ENCODE measurements around the gene TALDO1. TPM values are rescaled to one million over a fixed set of nuclear protein-coding genes. Genes with fewer than 3 reads are reported as not detected.
A peak's percentile ranks its signal among the peaks of the same experiment; 100 is the strongest.

TALDO1 gene
- total RNA-seq, 1 experiment from 2014 or later: 268 TPM

GRCh38 chr11:813456-814096 lies 66.3 kb downstream of the TALDO1 start:
- Histone ChIP-seq H2BK20ac (ENCODE audit: low read depth, low read length, poor library complexity, severe bottlenecking) (no peak overlapping the region), H3K4ac (ENCODE audit: low read depth, low read length) (no peak overlapping the region), H3T11ph (ENCODE audit: low read length) (no peak overlapping the region), H3K4me2 (ENCODE audit: insufficient read depth, insufficient read length, low read length) (no peak overlapping the region), H3K56ac (ENCODE audit: insufficient read length, low read depth, low read length) (no peak overlapping the region), H4K8ac (replicated peaks; ENCODE audit: insufficient read length, low read depth, low read length) (no peak overlapping the region), H2BK12ac (ENCODE audit: insufficient read length, low read depth, low read length) (no peak overlapping the region), H3K23me2 (ENCODE audit: insufficient read length, low read depth, low read length, poor library complexity, severe bottlenecking) (peaks cover 12% of the 10 kb centered on the region), H3K27ac (ENCODE audit: insufficient read length, low read depth, low read length) (no peak overlapping the region), H2BK15ac (ENCODE audit: low read depth, low read length) (no peak overlapping the region), H3K9ac (ENCODE audit: extremely low read depth, insufficient read length, low read length) (no peak overlapping the region), H3K23ac (ENCODE audit: insufficient read length, low read depth, low read length) (no peak overlapping the region), H2AFZ (ENCODE audit: low read length) (no peak overlapping the region), H2BK5ac (ENCODE audit: insufficient read length, low read length) (no peak overlapping the region), H2BK120ac (ENCODE audit: low read depth, low read length, poor library complexity, severe bottlenecking) (no peak overlapping the region), H3K79me1 (ENCODE audit: insufficient read depth, low read depth, low read length, poor library complexity, severe bottlenecking) (peaks cover 9% of the 10 kb centered on the region), H3K18ac (ENCODE audit: insufficient read length, low read depth, low read length) (no peak overlapping the region), H3K9me3 (ENCODE audit: control insufficient read depth, low read depth, low read length) (no peaks in the 10 kb centered on the region), H4K5ac (ENCODE audit: insufficient read length, low read depth, low read length) (no peak overlapping the region), H3K79me2 (ENCODE audit: insufficient read depth, low read length) (peaks cover 10% of the 10 kb centered on the region; the same call in 1 of the 2 replicates), H3K27me3 (ENCODE audit: insufficient read depth, low read length) (no peaks in the 10 kb centered on the region), H4K20me1 (ENCODE audit: control insufficient read depth, insufficient read depth, insufficient read length) (no peaks in the 10 kb centered on the region), H2AK5ac (ENCODE audit: insufficient read length, low read length) (no peak overlapping the region), H3K4me1 (ENCODE audit: insufficient read depth, low read length) (no peaks in the 10 kb centered on the region), H4K91ac (ENCODE audit: insufficient read length, low read depth, low read length) (no peak overlapping the region), H3K14ac (ENCODE audit: insufficient read depth, low read length) (no peak overlapping the region)
- H3K4me3 Mint-ChIP-seq: no peak overlapping the region
- peaks cover 29 to 40% (median 30%) of the 10 kb centered on the region in 3 experiments for H3K36me3 Mint-ChIP-seq (ENCODE audit: insufficient read depth in 1 of 3, low read depth in 3 of 3)
- H3K27ac Mint-ChIP-seq: peak overlapping the region in 2 of 3 experiments; percentile 13 to 91; a peak in 3 of 7 replicates
- H3K27me3 Mint-ChIP-seq (ENCODE audit: low read depth): peaks cover 1% of the 10 kb centered on the region; the same call in 1 of the 2 replicates
- DNase-seq: no peak
- H3K9me3 Mint-ChIP-seq: no peaks in the 10 kb centered on the region
- peaks cover 15 to 37% of the 10 kb centered on the region in 2 experiments for H3K4me1 Mint-ChIP-seq
- no CpG with 5 or more reads among the region's 9 CpGs for WGBS (ENCODE audit: extremely low coverage, insufficient read length, low lambda C conversion rate)
- no peak for TF ChIP-seq CTCF (conservative IDR thresholded peaks at IDR 0.05)

Other genes starting within 250 kb of the TALDO1 start
- gene RNH1, start 240.2 kb upstream of the TALDO1 start, total RNA-seq (2021): 60.0 and 67.0 TPM in 2 replicates
- gene HRAS, start 211.9 kb upstream of the TALDO1 start, total RNA-seq (2021): 61.8 and 66.0 TPM in 2 replicates
- gene LRRC56, start 209.9 kb upstream of the TALDO1 start, total RNA-seq (2021): 3.1 and 3.4 TPM in 2 replicates
- gene LMNTD2, start 186.7 kb upstream of the TALDO1 start, total RNA-seq (2021): 4.2 and 4.7 TPM in 2 replicates
- 26.3 and 30.0 TPM in 2 replicates for gene RASSF7, start 186.5 kb upstream of the TALDO1 start, total RNA-seq (2021)
- gene PHRF1, start 171.0 kb upstream of the TALDO1 start, total RNA-seq (2021): 48.9 and 50.6 TPM in 2 replicates
- 9.7 and 9.8 TPM in 2 replicates for gene IRF7, start 131.5 kb upstream of the TALDO1 start, total RNA-seq (2021)
- 0.46 TPM in 1 of 2 replicates, not detected in the other for gene CDHR5, start 122.5 kb upstream of the TALDO1 start, total RNA-seq (2021)
- 1.8 and 2.3 TPM in 2 replicates for gene SCT, start 120.3 kb upstream of the TALDO1 start, total RNA-seq (2021)
- 6.2 and 6.8 TPM in 2 replicates for gene DRD4, start 110.2 kb upstream of the TALDO1 start, total RNA-seq (2021)
- gene DEAF1, start 52.2 kb upstream of the TALDO1 start, total RNA-seq (2021): 67.3 and 68.6 TPM in 2 replicates
- 15.3 and 23.6 TPM in 2 replicates for gene TMEM80, start 51.6 kb upstream of the TALDO1 start, total RNA-seq (2021)
- 92.8 and 101 TPM in 2 replicates for gene EPS8L2, start 41.2 kb upstream of the TALDO1 start, total RNA-seq (2021)
- 51.5 and 60.0 TPM in 2 replicates for gene GATD1, start 30.0 kb downstream of the TALDO1 start, total RNA-seq (2021)
- gene CEND1, start 42.6 kb downstream of the TALDO1 start, total RNA-seq (2021): 0.81 and 0.86 TPM in 2 replicates
- gene SLC25A22, start 50.8 kb downstream of the TALDO1 start, total RNA-seq (2021): 51.9 and 54.6 TPM in 2 replicates
- 25.3 and 26.6 TPM in 2 replicates for gene PIDD1, start 57.8 kb downstream of the TALDO1 start, total RNA-seq (2021)
- gene RPLP2, start 62.5 kb downstream of the TALDO1 start, total RNA-seq (2021): 2,138 and 2,312 TPM in 2 replicates
- 62.3 and 67.3 TPM in 2 replicates for gene PNPLA2, start 71.5 kb downstream of the TALDO1 start, total RNA-seq (2021)
- 28.8 and 29.0 TPM in 2 replicates for gene CRACR2B, start 80.5 kb downstream of the TALDO1 start, total RNA-seq (2021)
- 138 and 142 TPM in 2 replicates for gene CD151, start 85.5 kb downstream of the TALDO1 start, total RNA-seq (2021)
- gene POLR2L, start 95.1 kb downstream of the TALDO1 start, total RNA-seq (2021): 133 and 135 TPM in 2 replicates
- 63.9 and 64.6 TPM in 2 replicates for gene TSPAN4, start 95.4 kb downstream of the TALDO1 start, total RNA-seq (2021)
- 87.2 and 89.4 TPM in 2 replicates for gene CHID1, start 163.3 kb downstream of the TALDO1 start, total RNA-seq (2021)
- 51.7 and 53.7 TPM in 2 replicates for gene AP2A2, start 178.4 kb downstream of the TALDO1 start, total RNA-seq (2021)

All from H9 (cell line).